SK-N-SH (cell line): Measurements from ENCODE around the gene MAN2A1. TPM values are rescaled to one million over a fixed set of nuclear protein-coding genes. Genes with fewer than 3 reads are reported as not detected.

Experiments
- CTCF ChIA-PET: fragments of 300-600, 350-600 bp; formaldehyde crosslinking; extraction: SDS; loops from one replicate; lab custom pipeline; 2021; lab: Yijun Ruan, JAX
- POLR2A ChIA-PET: fragments of 350-600 bp; sonication (Branson Sonifier 250); formaldehyde crosslinking; extraction: SDS; loops from one replicate; lab custom pipeline; 2020; ENCODE audit warnings: antibody characterized with exemption, inconsistent platforms; lab: Yijun Ruan, JAX
- DNase-seq: peaks from one replicate; pipeline ENCODE4 v3.0.0; 2012
- H2AFZ ChIP-seq: fragments of 200-600 bp; sonication (generic); 2 replicates; pipeline ENCODE4 v1.8.1; 2016; ENCODE audit warnings: antibody characterized with exemption, mild to moderate bottlenecking, low read depth
- H3F3A ChIP-seq: fragments of 200-600 bp; sonication (generic); replicated peaks from 2 replicates; pipeline ENCODE3; 2016; ENCODE audit warnings: antibody characterized with exemption, mild to moderate bottlenecking; ENCODE audit not compliant: insufficient read depth
- H3K27ac ChIP-seq, 2 experiments: fragments of 200-500 bp in 1 of 2; fragments of 200-600 bp in 1 of 2; sonication (Bioruptor generic) in 1 of 2; sonication (generic), shearing (Covaris generic) in 1 of 2; 2 replicates each; pipeline versions ENCODE4 v1.5.1 to v1.6.1; 2014 to 2016; ENCODE audit warnings: low read depth in 2 of 2, inconsistent platforms in 1 of 2, low read length in 1 of 2, mild to moderate bottlenecking in 1 of 2, mixed read lengths in 1 of 2
- H3K27me3 ChIP-seq: fragments of 200-600 bp; sonication (generic), shearing (Covaris generic); 2 replicates; pipeline ENCODE4 v1.6.1; 2016; ENCODE audit warnings: mixed run types; ENCODE audit not compliant: insufficient read depth
- H3K36me3 ChIP-seq, 2 experiments: fragments of 200-500 bp in 1 of 2; fragments of 200-600 bp in 1 of 2; sonication (Bioruptor generic) in 1 of 2; sonication (generic) in 1 of 2; replicated peaks in 1 of 2; 2 replicates each; pipeline versions ENCODE3 to v1.5.1; 2014 to 2016; ENCODE audit warnings: low read length in 1 of 2, mild to moderate bottlenecking in 1 of 2; ENCODE audit not compliant: insufficient read depth in 2 of 2, control insufficient read depth in 1 of 2
- H3K4me1 ChIP-seq, 2 experiments: fragments of 200-500 bp in 1 of 2; fragments of 200-600 bp in 1 of 2; sonication (Bioruptor generic) in 1 of 2; sonication (generic), shearing (Covaris generic) in 1 of 2; 2 replicates each; pipeline versions ENCODE4 v1.5.1 to v1.6.1; 2014 to 2016; ENCODE audit warnings: low read depth in 1 of 2, low read length in 1 of 2, mixed run types in 1 of 2; ENCODE audit not compliant: insufficient read depth in 2 of 2, control insufficient read depth in 1 of 2
- H3K4me2 ChIP-seq: fragments of 200-600 bp; sonication (generic), shearing (Covaris generic); 2 replicates; pipeline ENCODE4 v1.6.1; 2017; ENCODE audit warnings: mixed run types
- H3K4me3 ChIP-seq, 2 experiments: fragments of 200-500 bp in 1 of 2; fragments of 200-600 bp in 1 of 2; sonication (Bioruptor generic) in 1 of 2; sonication (generic), shearing (Covaris generic) in 1 of 2; 2 replicates each; pipeline versions ENCODE4 v1.5.1 to v1.8.1; 2014 to 2016; ENCODE audit warnings: low read depth in 2 of 2, inconsistent platforms in 1 of 2, low read length in 1 of 2, mild to moderate bottlenecking in 1 of 2, mixed read lengths in 1 of 2, moderate library complexity in 1 of 2
- H3K79me2 ChIP-seq: fragments of 200-600 bp; sonication (generic); 2 replicates; pipeline ENCODE4 v1.8.1; 2017; ENCODE audit warnings: mild to moderate bottlenecking; ENCODE audit not compliant: insufficient read depth
- H3K9ac ChIP-seq: fragments of 200-600 bp; sonication (generic); 2 replicates; pipeline ENCODE4 v1.6.1; 2017; ENCODE audit warnings: mixed run types
- H3K9me2 ChIP-seq: fragments of 200-600 bp; sonication (generic); 2 replicates; pipeline ENCODE4 v1.6.1; 2017; ENCODE audit warnings: mixed run types
- H3K9me3 ChIP-seq: fragments of 200-600 bp; sonication (generic); 2 replicates; pipeline ENCODE4 v1.6.1; 2017; ENCODE audit warnings: mixed run types, mild to moderate bottlenecking, moderate library complexity
- H4K20me1 ChIP-seq: fragments of 200-600 bp; sonication (generic); 2 replicates; pipeline ENCODE4 v1.6.1; 2017; ENCODE audit warnings: mild to moderate bottlenecking, mixed run types; ENCODE audit not compliant: insufficient read depth
- EP300 ChIP-seq, 2 experiments: IDR thresholded peaks; 2 replicates each; pipeline versions ENCODE4 v1.4.0 to v1.6.1; 2012; ENCODE audit warnings: borderline replicate concordance in 1 of 2, low read depth in 1 of 2, low read length in 1 of 2
- EZH2phosphoT487 ChIP-seq: fragments of 200-600 bp; sonication (generic); IDR thresholded peaks from 2 replicates; pipeline ENCODE4 v1.6.1; 2017; ENCODE audit warnings: low read depth, mixed run types, mild to moderate bottlenecking, antibody characterized with exemption, moderate library complexity, borderline replicate concordance
- FOSL2 ChIP-seq: IDR thresholded peaks from 2 replicates; pipeline ENCODE4 v1.4.0; 2012; ENCODE audit warnings: low read depth, mild to moderate bottlenecking, moderate library complexity, borderline replicate concordance
- FOXJ3 ChIP-seq: sonication (generic); formaldehyde crosslinking; IDR thresholded peaks from 2 replicates; pipeline ENCODE4 v1.5.1; 2020; ENCODE audit warnings: mild to moderate bottlenecking, missing genetic modification reagents
- FOXM1 ChIP-seq: IDR thresholded peaks from 2 replicates; pipeline ENCODE4 v1.4.0; 2012; ENCODE audit warnings: low read depth, mild to moderate bottlenecking
- GABPA ChIP-seq: IDR thresholded peaks from 2 replicates; pipeline ENCODE4 v1.4.0; 2012; ENCODE audit warnings: low read depth, mild to moderate bottlenecking
- JUND ChIP-seq: IDR thresholded peaks from 2 replicates; pipeline ENCODE4 v1.4.0; 2012
- MEF2A ChIP-seq: IDR thresholded peaks from 2 replicates; pipeline ENCODE4 v1.4.0; 2012; ENCODE audit warnings: low read depth, borderline replicate concordance
- MXI1 ChIP-seq: IDR thresholded peaks from 2 replicates; pipeline ENCODE4 v1.6.1; 2012; ENCODE audit warnings: mild to moderate bottlenecking, low read depth, low read length, improper control_type of control experiment
- NRF1 ChIP-seq: IDR thresholded peaks from 2 replicates; pipeline ENCODE4 v1.6.1; 2012; ENCODE audit warnings: low read depth, mild to moderate bottlenecking, low read length
- RAD21 ChIP-seq: IDR thresholded peaks from 2 replicates; pipeline ENCODE4 v1.6.1; 2012; ENCODE audit warnings: mild to moderate bottlenecking, low read length
- RCOR1 ChIP-seq: fragments of 150-350 bp; IDR thresholded peaks from 2 replicates; pipeline ENCODE4 v1.6.1; 2017; ENCODE audit warnings: antibody characterized with exemption, low read length
- SIN3A ChIP-seq: IDR thresholded peaks from 2 replicates; pipeline ENCODE4 v1.6.1; 2012; ENCODE audit warnings: low read depth, mild to moderate bottlenecking, low read length, moderate library complexity, borderline replicate concordance
- SMC3 ChIP-seq: IDR thresholded peaks from 2 replicates; pipeline ENCODE4 v1.6.1; 2012; ENCODE audit warnings: low read depth, low read length, improper control_type of control experiment
- TAF1 ChIP-seq: IDR thresholded peaks from 2 replicates; pipeline ENCODE4 v1.6.1; 2012; ENCODE audit warnings: low read depth, mild to moderate bottlenecking, low read length, moderate library complexity, borderline replicate concordance
- TEAD4 ChIP-seq: IDR thresholded peaks from 2 replicates; pipeline ENCODE4 v1.4.0; 2012; ENCODE audit warnings: mild to moderate bottlenecking, borderline replicate concordance; ENCODE audit not compliant: insufficient read depth
- WGBS: methylation state at CpG from one replicate; pipeline ENCODE4 v1.1.6; 2017; ENCODE audit warnings: low lambda C conversion rate; 5-methylcytosine and 5-hydroxymethylcytosine counted together
- polyA plus RNA-seq, 3 experiments: library from polyadenylated mRNA; depleted of rRNA; stranded (reverse); fragments of >200 nt; gene quantifications; 2 replicates each; pipeline ENCODE4 v1.2.3, GENCODE V29; 2012
- TF ChIP-seq, protein P1 (sequence below): IDR thresholded peaks from 2 replicates; pipeline ENCODE4 v1.4.0; 2012; ENCODE audit warnings: low read depth, borderline replicate concordance
- TF ChIP-seq, protein P2 (sequence below): IDR thresholded peaks from 2 replicates; pipeline ENCODE4 v1.6.1; 2012; ENCODE audit warnings: mild to moderate bottlenecking, low read depth, low read length, moderate library complexity
- TF ChIP-seq, protein P3 (sequence below): fragments of 150-350 bp; IDR thresholded peaks from 2 replicates; pipeline ENCODE4 v1.6.1; 2017; ENCODE audit warnings: antibody characterized with exemption, low read length, low read depth, borderline replicate concordance

Gene MAN2A1
- polyA plus RNA-seq, 1 of the 3 experiments (the other 2 are of a cell fraction) = 19.7 TPM

DNA sequence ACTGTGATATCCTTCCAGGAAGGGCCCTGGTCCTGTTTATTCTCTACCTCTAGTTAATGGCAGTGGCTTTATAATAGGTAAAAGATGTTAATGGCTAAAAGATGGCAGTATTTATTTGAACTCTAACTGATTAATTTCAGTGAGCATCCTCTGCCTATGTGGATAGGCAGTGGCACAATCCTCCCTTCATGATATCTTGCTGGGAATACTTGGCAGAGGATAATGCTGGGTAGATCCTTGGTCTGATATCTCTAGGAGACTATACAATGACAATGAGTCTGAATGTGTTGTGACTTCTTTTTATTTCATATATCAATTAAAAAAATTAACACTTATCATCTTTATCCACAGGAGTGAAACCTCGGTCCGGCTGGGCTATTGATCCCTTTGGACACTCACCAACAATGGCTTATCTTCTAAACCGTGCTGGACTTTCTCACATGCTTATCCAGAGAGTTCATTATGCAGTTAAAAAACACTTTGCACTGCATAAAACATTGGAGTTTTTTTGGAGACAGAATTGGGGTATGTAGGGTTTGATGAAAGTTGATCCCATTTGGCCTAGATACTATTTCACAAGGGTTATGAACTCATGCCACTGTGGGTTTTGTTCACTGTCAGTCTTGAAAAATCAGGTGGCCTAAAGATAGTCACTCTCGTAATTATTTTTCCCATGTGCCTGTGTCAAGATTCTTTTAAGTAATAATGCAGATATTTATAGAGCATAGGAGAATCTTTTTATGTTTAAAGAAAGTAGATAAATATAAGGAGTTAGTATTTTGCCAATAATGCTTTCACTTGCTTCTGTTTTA, 77.7 kb downstream of the MAN2A1 start:
- POLR2A ChIA-PET = no interaction called here
- H3K27me3 ChIP-seq = no peaks in the 10 kb centered on the region
- no peak overlapping the region for H3K9ac ChIP-seq
- H3K4me2 ChIP-seq = no peak overlapping the region
- H3K27ac ChIP-seq = no peak overlapping the region
- CTCF ChIA-PET = no interaction called here
- DNase-seq = no peak
- H3F3A ChIP-seq = no peaks in the 10 kb centered on the region
- WGBS = 99% methylated on average over 4 of the region's 4 CpGs
- H3K9me3 ChIP-seq = no peaks in the 10 kb centered on the region
- H3K4me1 ChIP-seq = no peaks in the 10 kb centered on the region; a peak in 1 of 4 replicates
- no peaks in the 10 kb centered on the region for H3K9me2 ChIP-seq
- H2AFZ ChIP-seq = no peak overlapping the region
- TF ChIP-seq FOXJ3 (CRISPR knock-in tag) = no peak
- H4K20me1 ChIP-seq = no peaks in the 10 kb centered on the region
- peaks cover 34 to 51% of the 10 kb centered on the region in 2 experiments for H3K36me3 ChIP-seq
- no peak overlapping the region for H3K4me3 ChIP-seq
- no peaks in the 10 kb centered on the region for H3K79me2 ChIP-seq

DNA sequence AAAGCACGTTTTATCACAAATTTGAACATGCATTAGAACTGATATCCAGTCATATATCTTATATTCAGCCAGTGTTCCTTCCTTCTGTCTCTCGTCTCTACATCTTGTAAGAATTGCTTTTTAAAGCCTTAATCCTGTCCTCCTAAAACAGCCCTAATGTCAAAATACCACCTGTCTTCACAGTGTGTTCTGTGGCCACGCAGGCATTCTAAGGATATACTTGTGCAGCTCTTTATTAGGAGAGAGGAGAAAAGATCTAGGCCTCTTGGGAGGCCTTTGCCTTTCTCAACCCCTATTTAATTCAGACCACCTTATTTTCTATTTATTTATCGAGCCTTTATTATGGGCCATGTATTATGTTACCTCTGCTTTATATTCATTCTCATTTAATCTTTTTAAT, 78.3 kb downstream of the MAN2A1 start:
- DNase-seq = no peak
- POLR2A ChIA-PET = no interaction called here
- 97% methylated on average over 4 of the region's 4 CpGs for WGBS
- CTCF ChIA-PET = no interaction called here
- H3K79me2 ChIP-seq = no peaks in the 10 kb centered on the region
- no peak overlapping the region for H3K9ac ChIP-seq
- peaks cover 28 to 45% of the 10 kb centered on the region in 2 experiments for H3K36me3 ChIP-seq
- no peak overlapping the region for H3K4me2 ChIP-seq
- TF ChIP-seq FOSL2 = no peak
- TF ChIP-seq, protein P1, sequence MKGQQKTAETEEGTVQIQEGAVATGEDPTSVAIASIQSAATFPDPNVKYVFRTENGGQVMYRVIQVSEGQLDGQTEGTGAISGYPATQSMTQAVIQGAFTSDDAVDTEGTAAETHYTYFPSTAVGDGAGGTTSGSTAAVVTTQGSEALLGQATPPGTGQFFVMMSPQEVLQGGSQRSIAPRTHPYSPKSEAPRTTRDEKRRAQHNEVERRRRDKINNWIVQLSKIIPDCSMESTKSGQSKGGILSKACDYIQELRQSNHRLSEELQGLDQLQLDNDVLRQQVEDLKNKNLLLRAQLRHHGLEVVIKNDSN = no peak
- TF ChIP-seq, protein P2, sequence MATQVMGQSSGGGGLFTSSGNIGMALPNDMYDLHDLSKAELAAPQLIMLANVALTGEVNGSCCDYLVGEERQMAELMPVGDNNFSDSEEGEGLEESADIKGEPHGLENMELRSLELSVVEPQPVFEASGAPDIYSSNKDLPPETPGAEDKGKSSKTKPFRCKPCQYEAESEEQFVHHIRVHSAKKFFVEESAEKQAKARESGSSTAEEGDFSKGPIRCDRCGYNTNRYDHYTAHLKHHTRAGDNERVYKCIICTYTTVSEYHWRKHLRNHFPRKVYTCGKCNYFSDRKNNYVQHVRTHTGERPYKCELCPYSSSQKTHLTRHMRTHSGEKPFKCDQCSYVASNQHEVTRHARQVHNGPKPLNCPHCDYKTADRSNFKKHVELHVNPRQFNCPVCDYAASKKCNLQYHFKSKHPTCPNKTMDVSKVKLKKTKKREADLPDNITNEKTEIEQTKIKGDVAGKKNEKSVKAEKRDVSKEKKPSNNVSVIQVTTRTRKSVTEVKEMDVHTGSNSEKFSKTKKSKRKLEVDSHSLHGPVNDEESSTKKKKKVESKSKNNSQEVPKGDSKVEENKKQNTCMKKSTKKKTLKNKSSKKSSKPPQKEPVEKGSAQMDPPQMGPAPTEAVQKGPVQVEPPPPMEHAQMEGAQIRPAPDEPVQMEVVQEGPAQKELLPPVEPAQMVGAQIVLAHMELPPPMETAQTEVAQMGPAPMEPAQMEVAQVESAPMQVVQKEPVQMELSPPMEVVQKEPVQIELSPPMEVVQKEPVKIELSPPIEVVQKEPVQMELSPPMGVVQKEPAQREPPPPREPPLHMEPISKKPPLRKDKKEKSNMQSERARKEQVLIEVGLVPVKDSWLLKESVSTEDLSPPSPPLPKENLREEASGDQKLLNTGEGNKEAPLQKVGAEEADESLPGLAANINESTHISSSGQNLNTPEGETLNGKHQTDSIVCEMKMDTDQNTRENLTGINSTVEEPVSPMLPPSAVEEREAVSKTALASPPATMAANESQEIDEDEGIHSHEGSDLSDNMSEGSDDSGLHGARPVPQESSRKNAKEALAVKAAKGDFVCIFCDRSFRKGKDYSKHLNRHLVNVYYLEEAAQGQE = no peak
- TF ChIP-seq TAF1 = no peak
- no peak for TF ChIP-seq TEAD4
- no peak for TF ChIP-seq RCOR1
- no peak for TF ChIP-seq FOXM1
- TF ChIP-seq JUND = no peak
- TF ChIP-seq, protein P3, sequence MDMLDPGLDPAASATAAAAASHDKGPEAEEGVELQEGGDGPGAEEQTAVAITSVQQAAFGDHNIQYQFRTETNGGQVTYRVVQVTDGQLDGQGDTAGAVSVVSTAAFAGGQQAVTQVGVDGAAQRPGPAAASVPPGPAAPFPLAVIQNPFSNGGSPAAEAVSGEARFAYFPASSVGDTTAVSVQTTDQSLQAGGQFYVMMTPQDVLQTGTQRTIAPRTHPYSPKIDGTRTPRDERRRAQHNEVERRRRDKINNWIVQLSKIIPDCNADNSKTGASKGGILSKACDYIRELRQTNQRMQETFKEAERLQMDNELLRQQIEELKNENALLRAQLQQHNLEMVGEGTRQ = no peak
- TF ChIP-seq EP300 (IDR thresholded peaks at IDR 0.05; ENCODE audit: borderline replicate concordance in 1 of 2, low read depth in 1 of 2, low read length in 1 of 2) = no peak
- TF ChIP-seq SMC3 = no peak
- TF ChIP-seq MXI1 = no peak
- no peak for TF ChIP-seq RAD21
- no peak for TF ChIP-seq NRF1
- no peak for TF ChIP-seq GABPA
- no peak for TF ChIP-seq SIN3A
- no peak for TF ChIP-seq MEF2A
- TF ChIP-seq FOXJ3 (CRISPR knock-in tag) = no peak
- TF ChIP-seq EZH2phosphoT487 = no peak
- no peaks in the 10 kb centered on the region for H3F3A ChIP-seq
- no peaks in the 10 kb centered on the region for H3K9me3 ChIP-seq
- no peaks in the 10 kb centered on the region for H3K27me3 ChIP-seq
- no peak overlapping the region for H3K27ac ChIP-seq
- H3K9me2 ChIP-seq = no peaks in the 10 kb centered on the region
- no peak overlapping the region for H3K4me3 ChIP-seq
- no peak overlapping the region for H2AFZ ChIP-seq
- no peaks in the 10 kb centered on the region; a peak in 1 of 4 replicates for H3K4me1 ChIP-seq
- no peaks in the 10 kb centered on the region for H4K20me1 ChIP-seq
